K562 (cell line): ENCODE results near the gene MAGEA4. TPM values are rescaled to one million over a fixed set of nuclear protein-coding genes. Genes with fewer than 3 reads are reported as not detected.

ENCODE experiments used
- ARID2 ChIP-seq: fragments of 450-650 bp; IDR thresholded peaks from 2 replicates; pipeline ENCODE4 v1.6.1; 2017; ENCODE audit warnings: antibody characterized with exemption, mild to moderate bottlenecking
- HDAC1 ChIP-seq, 2 experiments: fragments of 450-650 bp; IDR thresholded peaks; 2 replicates each; pipeline ENCODE4 v1.6.1; 2016 to 2017; ENCODE audit warnings: inconsistent platforms in 1 of 2, mild to moderate bottlenecking in 1 of 2, moderate library complexity in 1 of 2
- MED1 ChIP-seq: sonication (generic); formaldehyde crosslinking; IDR thresholded peaks from 2 replicates; pipeline ENCODE4 v1.8.1; 2023; ENCODE audit warnings: missing genetic modification reagents, borderline replicate concordance
- MEIS2 ChIP-seq: fragments of 450-650 bp; IDR thresholded peaks from 2 replicates; pipeline ENCODE4 v1.6.1; 2014; ENCODE audit warnings: mild to moderate bottlenecking; ENCODE audit not compliant: partially characterized antibody
- MIER1 ChIP-seq: fragments of 450-650 bp; IDR thresholded peaks from 2 replicates; pipeline ENCODE4 v1.6.1; 2016; ENCODE audit warnings: antibody characterized with exemption, mild to moderate bottlenecking, low read depth
- PTBP1 ChIP-seq: fragments of 200-400 bp; formaldehyde crosslinking; IDR thresholded peaks from 2 replicates; pipeline ENCODE4 v1.6.1; 2017; ENCODE audit warnings: low read depth, low read length
- RNF2 ChIP-seq: sonication (generic); IDR thresholded peaks from 2 replicates; pipeline ENCODE4 v1.6.1; 2016
- SIRT6 ChIP-seq: IDR thresholded peaks from one replicate; pipeline ENCODE4 v1.6.1; 2012; ENCODE audit warnings: low read depth, mild to moderate bottlenecking, control low read depth, inconsistent platforms, low read length, moderate library complexity
- SMAD2 ChIP-seq: fragments of 150-350 bp; IDR thresholded peaks from 2 replicates; pipeline ENCODE4 v1.6.1; 2014; ENCODE audit warnings: low read depth, mild to moderate bottlenecking, low read length
- SMC3 ChIP-seq: conservative IDR thresholded peaks from 2 replicates; pipeline ENCODE4 v1.6.1; 2011; ENCODE audit warnings: low read depth, low read length, improper control_type of control experiment; ENCODE audit not compliant: insufficient read depth
- SNAPC5 ChIP-seq: fragments of 250-450 bp; sonication (Bioruptor Pico); IDR thresholded peaks from 2 replicates; pipeline ENCODE4 v1.8.0; 2021; ENCODE audit warnings: moderate library complexity, mild to moderate bottlenecking, inconsistent platforms
- TAF9B ChIP-seq: fragments of 450-650 bp; IDR thresholded peaks from 2 replicates; pipeline ENCODE4 v1.6.1; 2018; ENCODE audit warnings: mild to moderate bottlenecking; ENCODE audit not compliant: partially characterized antibody
- TEAD4 ChIP-seq, 2 experiments: sonication (generic) in 1 of 2; formaldehyde crosslinking in 1 of 2; IDR thresholded peaks; 2 replicates each; pipeline versions ENCODE4 v1.6.1 to v1.8.0; 2012 to 2022; ENCODE audit warnings: borderline replicate concordance in 1 of 2, inconsistent platforms in 1 of 2, low read length in 1 of 2, mild to moderate bottlenecking in 1 of 2, missing genetic modification reagents in 1 of 2
- THRA ChIP-seq: fragments of 450-650 bp; IDR thresholded peaks from 2 replicates; pipeline ENCODE4 v1.6.1; 2017; ENCODE audit warnings: mild to moderate bottlenecking, moderate library complexity
- ZNF121 ChIP-seq: sonication (generic); formaldehyde crosslinking; conservative IDR thresholded peaks from 2 replicates; pipeline ENCODE4 v1.8.0; 2022; ENCODE audit warnings: missing genetic modification reagents
- ZNF174 ChIP-seq: fragments of 250-450 bp; sonication (Bioruptor Pico); IDR thresholded peaks from 2 replicates; pipeline ENCODE4 v1.4.0; 2020; ENCODE audit warnings: mild to moderate bottlenecking
- ZNF609 ChIP-seq: sonication (generic); formaldehyde crosslinking; IDR thresholded peaks from 2 replicates; pipeline ENCODE4 v1.8.1; 2023; ENCODE audit warnings: missing genetic modification reagents, mild to moderate bottlenecking, borderline replicate concordance
- ZNF695 ChIP-seq: fragments of 450-650 bp; formaldehyde crosslinking; IDR thresholded peaks from 2 replicates; pipeline ENCODE4 v1.4.0; 2020; ENCODE audit warnings: mild to moderate bottlenecking, moderate library complexity
- ZNF707 ChIP-seq: fragments of 250-450 bp; sonication (Bioruptor Pico); conservative IDR thresholded peaks from 2 replicates; pipeline ENCODE4 v1.8.0; 2022; ENCODE audit warnings: inconsistent platforms, mild to moderate bottlenecking, moderate library complexity
- ZNF778 ChIP-seq: fragments of 450-650 bp; formaldehyde crosslinking; IDR thresholded peaks from 2 replicates; pipeline ENCODE4 v1.4.0; 2020; ENCODE audit warnings: mild to moderate bottlenecking, moderate library complexity
- ZNF780A ChIP-seq: fragments of 250-450 bp; sonication (Bioruptor Pico); IDR thresholded peaks from 2 replicates; pipeline ENCODE4 v1.5.0; 2021; ENCODE audit warnings: mild to moderate bottlenecking
- polyA plus RNA-seq, 8 experiments: library from polyadenylated mRNA; depleted of rRNA in 4 of 8; stranded (reverse) in 5 of 8; unstranded in 3 of 8; fragments of >200 nt; fragmentation: Nextera tagmentation in 2 of 8; fragmentation: Illumina TruSeq in 1 of 8; extraction: Ambion mirVana in 2 of 8; extraction: Trizol in 1 of 8; gene quantifications; 2 replicates each; pipeline versions ENCODE4 v1.2.1 to v1.2.3, GENCODE V29; 2011 to 2014; ENCODE audit warnings: inconsistent platforms in 1 of 8, missing spikeins in 1 of 8
- total RNA-seq, 7 experiments: library from RNA; depleted of rRNA in 6 of 7; stranded (reverse); fragments of >200 nt in 6 of 7; fragmentation: Illumina TruSeq in 2 of 7; extraction: Trizol in 2 of 7; gene quantifications; 2 replicates each; pipeline versions ENCODE4 v1.2.1 to v1.2.3, GENCODE V29; 2011 to 2021; ENCODE audit warnings: low replicate concordance in 1 of 7
- TF ChIP-seq, protein P1 (sequence below): fragments of 250-450 bp; sonication (Bioruptor Pico); IDR thresholded peaks from 2 replicates; pipeline ENCODE4 v1.4.0; 2020; ENCODE audit warnings: borderline replicate concordance

The MAGEA4 gene
- total and polyA plus RNA-seq, 9 of the 15 experiments (the other 6 are each of a cell fraction or from before 2014, with no cell fraction given): 0.42 to 1.9 (median 0.69) TPM

GRCh38 chrX:151896734-151897474 is 15.8 kb upstream of the MAGEA4 start (continued):
- TF ChIP-seq ZNF778 (CRISPR knock-in tag): no peak
- no peak for TF ChIP-seq THRA
- TF ChIP-seq ZNF174 (CRISPR knock-in tag): no peak
- peak; percentile 25 for TF ChIP-seq TAF9B
- TF ChIP-seq ZNF780A: no peak
- TF ChIP-seq ZNF121 (CRISPR knock-in tag): no peak
- no peak for TF ChIP-seq SMC3
- TF ChIP-seq, protein P1, sequence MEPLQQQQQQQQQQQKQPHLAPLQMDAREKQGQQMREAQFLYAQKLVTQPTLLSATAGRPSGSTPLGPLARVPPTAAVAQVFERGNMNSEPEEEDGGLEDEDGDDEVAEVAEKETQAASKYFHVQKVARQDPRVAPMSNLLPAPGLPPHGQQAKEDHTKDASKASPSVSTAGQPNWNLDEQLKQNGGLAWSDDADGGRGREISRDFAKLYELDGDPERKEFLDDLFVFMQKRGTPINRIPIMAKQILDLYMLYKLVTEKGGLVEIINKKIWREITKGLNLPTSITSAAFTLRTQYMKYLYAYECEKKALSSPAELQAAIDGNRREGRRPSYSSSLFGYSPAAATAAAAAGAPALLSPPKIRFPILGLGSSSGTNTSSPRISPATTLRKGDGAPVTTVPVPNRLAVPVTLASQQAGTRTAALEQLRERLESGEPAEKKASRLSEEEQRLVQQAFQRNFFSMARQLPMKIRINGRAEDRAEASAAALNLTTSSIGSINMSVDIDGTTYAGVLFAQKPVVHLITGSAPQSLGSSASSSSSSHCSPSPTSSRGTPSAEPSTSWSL (CRISPR knock-in tag): no peak
- peak; percentile 45 for TF ChIP-seq MEIS2
- no peak for TF ChIP-seq MIER1
- no peak for TF ChIP-seq SMAD2
- TF ChIP-seq ZNF707 (CRISPR knock-in tag): no peak
- no peak for TF ChIP-seq SIRT6
- TF ChIP-seq SNAPC5 (CRISPR knock-in tag): no peak
- no peak for TF ChIP-seq ZNF695 (CRISPR knock-in tag)
- peak; percentile 49; the same call in 1 of the 2 replicates for TF ChIP-seq RNF2
- TF ChIP-seq TEAD4 (IDR thresholded peaks at IDR 0.05; ENCODE audit: low read length): no peak
- TF ChIP-seq TEAD4 (CRISPR knock-in tag; IDR thresholded peaks at IDR 0.05; ENCODE audit: borderline replicate concordance): no peak
- TF ChIP-seq MED1: no peak
- no peak for TF ChIP-seq ZNF609 (CRISPR knock-in tag)
- no peak for TF ChIP-seq HDAC1 (IDR thresholded peaks at IDR 0.05)
- TF ChIP-seq PTBP1: no peak
- no peak for TF ChIP-seq ARID2
